Right lobe of liver (tissue), 6 donors: ENCODE results near the gene THADA. TPM values are rescaled to one million over a fixed set of nuclear protein-coding genes. Genes with fewer than 3 reads are reported as not detected.

Experiments
- ATAC-seq, 4 donors: fragments of 200-7000 bp; cut with Tn5 transposase; one replicate each; pipeline ENCODE4 v1.9.1; 2020; ENCODE audit warnings: mild to moderate bottlenecking in 4 of 4, moderate library complexity in 4 of 4
- DNase-seq, 3 donors: peaks; one replicate each; pipeline ENCODE4 v3.0.0-alpha.2; 2020
- H3K27ac ChIP-seq, 3 donors: fragments of 200-600 bp; one replicate each; pipeline ENCODE4 v1.8.0; 2022
- H3K27me3 ChIP-seq, 2 donors: fragments of 200-600 bp; one replicate each; pipeline ENCODE4 v1.8.0; 2022
- H3K36me3 ChIP-seq, 4 donors: fragments of 200-600 bp; sonication (generic) in 1 of 4; one replicate each; pipeline versions ENCODE4 v1.5.1 to v1.8.0; 2017 to 2022; ENCODE audit warnings: control low read depth in 1 of 4
- H3K4me1 ChIP-seq, 4 donors: fragments of 200-600 bp; sonication (generic) in 1 of 4; one replicate each; pipeline versions ENCODE4 v1.5.1 to v1.8.0; 2017 to 2022; ENCODE audit warnings: control low read depth in 1 of 4
- H3K4me3 ChIP-seq, 3 donors: fragments of 200-600 bp; one replicate each; pipeline ENCODE4 v1.8.0; 2022
- H3K9me3 ChIP-seq, 4 donors: fragments of 200-600 bp; sonication (generic) in 1 of 4; one replicate each; pipeline versions ENCODE4 v1.5.1 to v1.8.0; 2017 to 2022; ENCODE audit warnings: control low read depth in 1 of 4
- POLR2A ChIP-seq: fragments of 450-650 bp; IDR thresholded peaks from one replicate; pipeline ENCODE4 v1.6.1; 2017; ENCODE audit warnings: antibody characterized with exemption, mild to moderate bottlenecking
- WGBS: methylation state at CpG from one replicate; pipeline ENCODE4 v1.1.6; 2018; ENCODE audit warnings: low coverage, low lambda C conversion rate; ENCODE audit not compliant: insufficient coverage; ENCODE audit errors: missing lambda C conversion rate; 5-methylcytosine and 5-hydroxymethylcytosine counted together
- intact Hi-C, 2 donors: fragments of 100-400 bp; cut with DNase I; formaldehyde crosslinking; loops; one replicate each; pipeline versions ENCODE4 v1.11.2 to v1.14.1; 2022
- total RNA-seq, 6 experiments: library from RNA; depleted of rRNA in 2 of 6; stranded (reverse); fragments of >200 nt in 2 of 6; fragmentation: NEBNext Ultra II Directional in 3 of 6; extraction: Animal tissue kit (Norgen Biotek cat#: 25700) in 3 of 6; gene quantifications; one replicate each; pipeline versions ENCODE4 v1.1.0 to v1.2.4, GENCODE V29; 2016 to 2023
- TF ChIP-seq, protein P1 (sequence below), 4 donors: fragments of 200-600 bp in 3 of 4; fragments of 450-650 bp in 1 of 4; IDR thresholded peaks; one replicate each; pipeline versions ENCODE4 v1.5.1 to v1.8.0; 2016 to 2022; ENCODE audit warnings: antibody characterized with exemption in 4 of 4, mild to moderate bottlenecking in 2 of 4
- donor health status: DM: no; HTN: yes; CAD: no.
- donor health status: DM: no; HTN: no; CAD: no.
- donor health status: DM: no; HTN: no; CAD: no.
- donor health status: DM: no; HTN: yes; CAD: no.
- donor health status: DM: no; HTN: yes; CAD: no.

THADA gene
- total RNA-seq, 6 experiments from 2014 or later: 12.2 to 21.6 (median 14.0) TPM

DNA sequence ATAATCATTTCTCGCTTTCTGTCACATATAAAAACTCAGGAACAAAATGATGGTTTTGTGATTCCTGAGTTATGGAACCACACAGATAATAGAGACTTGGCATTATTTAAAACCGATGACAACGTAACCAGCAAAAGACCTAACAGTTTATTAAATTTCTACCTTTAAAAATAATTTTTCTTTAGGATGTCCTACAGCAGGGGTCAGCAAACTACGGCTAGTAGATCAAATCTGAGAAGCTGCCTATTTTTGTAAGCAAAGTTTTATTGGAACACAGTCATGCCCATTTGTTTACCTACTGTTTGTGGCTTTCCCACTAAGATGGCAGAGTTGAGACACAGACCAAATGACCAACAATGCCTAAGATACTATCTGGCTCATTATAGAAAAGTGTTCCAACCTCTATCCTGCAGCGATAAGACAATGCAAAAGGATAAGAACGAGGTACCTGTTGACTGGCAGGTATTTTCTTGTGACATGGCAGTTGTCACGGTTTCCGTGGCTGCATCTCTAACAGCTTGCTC, 316.5 kb downstream of the THADA start:
- peaks cover 0 to 2% (median 0%) of the 10 kb centered on the region in 4 donors for H3K36me3 ChIP-seq
- H3K27ac ChIP-seq: no peak overlapping the region
- 93% methylated on average over 8 of the region's 8 CpGs for WGBS
- intact Hi-C loops: no loop called here
- no peak for TF ChIP-seq POLR2A
- TF ChIP-seq, protein P1, sequence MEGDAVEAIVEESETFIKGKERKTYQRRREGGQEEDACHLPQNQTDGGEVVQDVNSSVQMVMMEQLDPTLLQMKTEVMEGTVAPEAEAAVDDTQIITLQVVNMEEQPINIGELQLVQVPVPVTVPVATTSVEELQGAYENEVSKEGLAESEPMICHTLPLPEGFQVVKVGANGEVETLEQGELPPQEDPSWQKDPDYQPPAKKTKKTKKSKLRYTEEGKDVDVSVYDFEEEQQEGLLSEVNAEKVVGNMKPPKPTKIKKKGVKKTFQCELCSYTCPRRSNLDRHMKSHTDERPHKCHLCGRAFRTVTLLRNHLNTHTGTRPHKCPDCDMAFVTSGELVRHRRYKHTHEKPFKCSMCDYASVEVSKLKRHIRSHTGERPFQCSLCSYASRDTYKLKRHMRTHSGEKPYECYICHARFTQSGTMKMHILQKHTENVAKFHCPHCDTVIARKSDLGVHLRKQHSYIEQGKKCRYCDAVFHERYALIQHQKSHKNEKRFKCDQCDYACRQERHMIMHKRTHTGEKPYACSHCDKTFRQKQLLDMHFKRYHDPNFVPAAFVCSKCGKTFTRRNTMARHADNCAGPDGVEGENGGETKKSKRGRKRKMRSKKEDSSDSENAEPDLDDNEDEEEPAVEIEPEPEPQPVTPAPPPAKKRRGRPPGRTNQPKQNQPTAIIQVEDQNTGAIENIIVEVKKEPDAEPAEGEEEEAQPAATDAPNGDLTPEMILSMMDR (IDR thresholded peaks at IDR 0.05): peak in 1 of 4 donors; percentile 15
- DNase-seq (no peak), ATAC-seq (no peak)
- H3K9me3 ChIP-seq: peaks cover 0 to 3% (median 0%) of the 10 kb centered on the region in 4 donors
- no peak overlapping the region for H3K4me3 ChIP-seq
- H3K27me3 ChIP-seq: no peaks in the 10 kb centered on the region
- H3K4me1 ChIP-seq: peaks cover 0 to 18% (median 7%) of the 10 kb centered on the region in 4 donors

DNA sequence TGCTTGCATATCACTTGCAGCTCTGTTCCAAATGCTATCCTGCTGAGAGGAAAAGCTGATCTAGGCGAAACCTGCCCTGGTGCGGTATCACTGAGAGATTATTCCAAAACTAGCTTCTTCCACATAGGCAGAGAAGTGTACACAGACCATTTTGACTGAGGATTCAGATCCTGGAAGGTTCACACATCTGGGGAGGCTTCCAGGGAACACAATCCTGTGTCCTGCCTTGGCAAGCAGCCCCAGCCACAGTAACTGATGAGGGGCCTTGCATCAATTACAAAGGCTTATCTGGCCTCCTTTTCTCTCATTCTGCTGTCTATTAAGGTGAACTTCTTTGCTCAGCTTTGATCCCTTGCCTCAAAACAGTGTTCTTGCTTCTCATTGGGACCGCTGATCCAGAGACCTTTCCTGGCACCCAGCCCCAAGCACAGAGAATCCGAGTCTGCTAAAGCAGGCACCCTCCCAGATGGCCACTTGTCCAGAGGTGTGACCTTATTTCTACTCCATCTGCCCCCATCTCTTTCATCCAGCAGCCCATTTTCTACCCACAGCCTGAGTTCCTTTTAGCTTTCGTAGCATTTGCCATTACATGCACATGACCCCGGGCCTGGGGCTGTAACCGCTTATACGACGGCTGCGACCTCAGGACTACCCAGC, 317.1 kb downstream of the THADA start:
- Histone ChIP-seq H3K27me3 (no peaks in the 10 kb centered on the region), H3K27ac (peak overlapping the region in 1 of 3 donors; percentile 37), H3K4me1 (peaks cover 0 to 18% (median 7%) of the 10 kb centered on the region in 4 donors), H3K9me3 (no peaks in the 10 kb centered on the region), H3K4me3 (no peak overlapping the region), H3K36me3 (peaks cover 0 to 2% (median 0%) of the 10 kb centered on the region in 4 donors)
- DNase-seq (no peak), ATAC-seq (peak in 2 of 4 donors; percentile 21 to 34)
- intact Hi-C loops: no loop called here
- WGBS: 89% methylated on average over 10 of the region's 10 CpGs
- TF ChIP-seq POLR2A: no peak
- TF ChIP-seq, protein P1 (IDR thresholded peaks at IDR 0.05): no peak

DNA sequence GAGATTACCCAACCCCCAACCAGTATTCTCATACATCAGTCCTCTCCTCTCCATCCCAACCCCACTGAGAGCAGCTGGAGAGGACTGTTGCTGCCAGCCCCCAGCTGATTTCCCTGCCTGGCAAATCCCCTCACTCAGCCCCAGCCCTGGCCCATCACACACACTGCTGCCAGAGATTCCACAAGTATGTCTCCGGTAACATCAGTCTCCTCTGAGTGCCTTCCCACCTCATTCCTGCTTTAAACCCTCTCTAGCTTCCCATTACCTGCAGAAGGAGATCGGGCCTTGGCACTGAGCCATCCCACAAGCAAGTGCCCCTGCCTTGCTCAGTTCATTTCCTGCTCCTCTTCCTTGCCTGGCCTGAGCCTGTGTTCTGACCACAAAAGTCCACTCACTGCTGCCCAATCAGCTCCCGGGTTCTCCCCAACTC, 318.9 kb downstream of the THADA start:
- peaks cover 0 to 18% (median 7%) of the 10 kb centered on the region in 4 donors for H3K4me1 ChIP-seq
- ATAC-seq: peak; percentile 46 to 55 (median 52)
- no peaks in the 10 kb centered on the region for H3K36me3 ChIP-seq
- H3K4me3 ChIP-seq: no peak overlapping the region
- H3K27ac ChIP-seq: peak overlapping the region; percentile 20 to 75 (median 62)
- intact Hi-C loops: no loop called here
- no peaks in the 10 kb centered on the region for H3K9me3 ChIP-seq
- peak in 1 of 3 donors; percentile 48 for DNase-seq
- TF ChIP-seq, protein P1 (IDR thresholded peaks at IDR 0.05): no peak
- TF ChIP-seq POLR2A: no peak
- 40% methylated on average over 3 of the region's 3 CpGs for WGBS
- H3K27me3 ChIP-seq: no peaks in the 10 kb centered on the region

DNA sequence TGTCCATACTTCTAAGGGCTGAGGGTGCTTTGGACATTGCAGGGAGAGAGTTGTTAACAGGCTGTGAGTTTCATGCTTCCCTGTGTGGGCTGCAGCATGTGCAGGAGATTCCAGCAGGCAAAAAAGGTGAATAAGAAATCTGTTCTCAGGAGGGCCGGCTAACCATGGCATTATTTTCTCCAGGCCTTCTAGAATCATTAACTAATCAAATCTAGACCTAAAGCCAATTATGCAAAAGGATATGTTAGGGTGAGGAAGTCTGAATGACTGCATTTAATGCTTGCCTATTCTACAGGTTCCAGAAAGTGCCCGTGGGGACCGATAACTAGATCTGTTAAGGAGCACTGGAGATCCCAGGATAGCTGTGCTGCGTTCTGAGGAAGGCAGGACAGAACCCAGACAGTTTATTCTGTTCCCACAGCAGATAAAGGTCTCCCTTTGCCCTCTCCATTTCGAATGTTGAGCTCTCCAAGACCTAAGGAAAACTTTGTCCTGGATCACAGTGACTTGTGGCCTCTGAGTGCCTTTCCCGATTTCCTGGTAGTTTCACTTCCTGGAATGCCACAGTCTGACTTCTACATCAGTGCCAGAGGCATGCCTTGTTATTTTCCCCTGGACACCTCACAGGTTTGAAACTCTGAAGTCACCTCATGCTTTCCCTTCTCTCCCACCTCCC, 319.4 kb downstream of the THADA start:
- TF ChIP-seq, protein P1 (IDR thresholded peaks at IDR 0.05): no peak
- TF ChIP-seq POLR2A: no peak
- H3K27ac ChIP-seq: peak overlapping the region; percentile 20 to 75 (median 62)
- peak; percentile 64 to 86 (median 68) for ATAC-seq
- no peaks in the 10 kb centered on the region for H3K36me3 ChIP-seq
- WGBS: 32% methylated on average over 6 of the region's 6 CpGs
- intact Hi-C loops: no loop called here
- H3K9me3 ChIP-seq: no peaks in the 10 kb centered on the region
- peak overlapping the region in 1 of 3 donors; percentile 10 for H3K4me3 ChIP-seq
- peaks cover 0 to 18% (median 7%) of the 10 kb centered on the region in 4 donors for H3K4me1 ChIP-seq
- H3K27me3 ChIP-seq: no peaks in the 10 kb centered on the region
- no peak for DNase-seq
